Measurements from ENCODE around the gene KDM4C.
A peak's percentile ranks its signal among the peaks of the same experiment; 100 is the strongest.
"Not testable (repeated sequence)": the region's sequence is repeated elsewhere in the genome, so short reads cannot be mapped to it uniquely, and the experiment has no call there.

Gene KDM4C

DNA sequence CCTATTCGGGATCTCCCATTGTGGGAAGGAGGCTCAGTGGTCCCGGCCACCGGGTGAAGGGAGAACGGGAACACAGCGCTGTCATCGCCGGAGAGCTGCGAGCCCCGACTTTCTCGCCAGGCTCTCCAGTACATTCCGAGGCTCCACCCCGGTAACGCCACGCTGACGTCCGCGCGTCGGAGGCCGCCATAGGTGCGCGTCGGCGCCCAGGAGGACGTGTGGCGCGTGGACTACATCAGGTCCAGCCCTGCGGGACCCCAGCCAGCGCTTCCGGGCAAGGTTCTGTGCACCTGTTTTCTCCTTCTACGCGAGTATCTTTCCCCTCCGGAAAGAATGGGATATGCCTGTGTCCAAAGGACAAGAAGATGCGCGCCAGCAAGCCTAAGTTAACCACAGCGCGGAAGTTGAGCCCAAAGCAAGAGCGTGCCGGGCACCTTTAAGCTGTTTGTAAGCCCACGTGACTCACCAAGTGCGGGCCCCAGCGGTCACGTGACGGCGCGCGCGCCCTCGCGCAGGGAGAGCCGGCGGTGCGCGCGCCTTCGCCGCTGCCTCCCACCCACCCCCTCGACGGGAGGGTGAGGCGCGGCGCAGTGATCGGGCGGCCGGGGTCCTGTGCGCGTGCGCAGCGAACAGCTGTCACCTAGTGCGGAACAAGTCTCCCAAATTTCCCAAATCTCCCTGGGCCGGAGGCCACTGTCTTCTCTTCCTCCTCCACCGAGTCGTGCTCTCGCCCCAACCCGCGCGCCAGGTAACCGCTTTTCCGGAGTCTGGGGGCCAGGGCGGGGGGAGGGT lies at the start of gene KDM4C:
Gene KDM4C (plus strand): TSS at position 518 of the 792 bp plus-strand sequence. CDS start 35,016 bp downstream, outside the sequence.
- peak within 1 kb of the TSS; percentile 89 for H3K4me3 ChIP-seq (ENCODE audit: low read depth, low read length)

DNA sequence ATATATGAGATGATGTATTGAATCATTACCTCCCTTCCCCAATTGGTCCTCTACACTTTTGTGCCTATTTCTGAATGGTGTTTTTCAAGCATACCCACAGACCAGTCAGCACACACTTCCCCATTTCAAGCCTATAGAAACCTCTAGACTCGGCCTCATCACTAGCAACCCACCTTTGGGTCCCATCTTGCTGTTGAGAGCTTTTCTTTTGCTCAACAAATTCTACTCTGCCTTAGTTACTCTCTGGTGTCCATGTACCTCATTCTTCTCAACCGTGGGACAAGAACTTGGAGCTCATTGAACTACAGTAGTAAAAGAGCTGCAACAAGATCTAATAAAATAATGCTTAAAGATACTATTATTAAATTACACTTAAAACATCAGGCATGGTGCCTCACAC lies 49.0 kb upstream of the KDM4C start:
- no peak overlapping the region for H3K4me3 ChIP-seq (ENCODE audit: low read depth, low read length)

DNA sequence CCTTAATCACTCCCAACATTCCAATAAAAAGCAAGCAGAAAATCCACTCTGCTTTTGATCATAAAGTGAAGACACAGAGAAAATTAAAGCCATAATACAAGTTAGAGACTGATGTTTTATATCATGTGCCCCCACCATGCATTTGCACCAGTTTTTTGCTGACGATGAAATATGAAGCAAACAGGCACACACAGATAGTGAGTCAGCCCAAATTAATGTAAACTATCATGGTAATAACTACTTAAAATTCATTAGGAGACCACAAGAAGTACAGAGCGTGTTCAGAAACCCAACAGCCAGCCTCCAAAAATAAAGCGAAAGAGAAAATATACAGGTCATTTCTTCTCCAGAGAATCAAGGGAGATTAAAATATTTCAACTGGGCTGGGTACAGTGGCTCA lies 46.4 kb upstream of the KDM4C start:
- no peak overlapping the region for H3K4me3 ChIP-seq (ENCODE audit: low read depth, low read length)

DNA sequence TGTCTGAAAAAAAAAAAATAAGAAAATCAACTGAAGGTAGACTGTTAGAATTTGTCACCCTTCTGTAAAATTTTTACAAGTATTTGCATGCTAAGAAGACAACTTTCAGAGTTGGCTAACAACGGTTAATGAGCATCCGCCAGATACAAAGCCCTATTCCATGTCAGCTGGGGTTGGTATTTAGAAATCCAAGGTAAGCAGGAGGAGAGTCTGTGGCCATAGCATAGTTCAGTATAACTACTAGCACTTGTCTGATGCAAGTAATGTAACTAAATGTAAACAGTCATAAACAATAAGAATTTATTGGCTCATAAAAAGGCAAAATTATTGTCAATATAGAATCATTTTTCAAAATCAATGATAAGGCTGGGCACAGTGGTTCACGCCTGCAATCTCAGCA lies 45.7 kb upstream of the KDM4C start:
- no peak overlapping the region for H3K4me3 ChIP-seq (ENCODE audit: low read depth, low read length)

DNA sequence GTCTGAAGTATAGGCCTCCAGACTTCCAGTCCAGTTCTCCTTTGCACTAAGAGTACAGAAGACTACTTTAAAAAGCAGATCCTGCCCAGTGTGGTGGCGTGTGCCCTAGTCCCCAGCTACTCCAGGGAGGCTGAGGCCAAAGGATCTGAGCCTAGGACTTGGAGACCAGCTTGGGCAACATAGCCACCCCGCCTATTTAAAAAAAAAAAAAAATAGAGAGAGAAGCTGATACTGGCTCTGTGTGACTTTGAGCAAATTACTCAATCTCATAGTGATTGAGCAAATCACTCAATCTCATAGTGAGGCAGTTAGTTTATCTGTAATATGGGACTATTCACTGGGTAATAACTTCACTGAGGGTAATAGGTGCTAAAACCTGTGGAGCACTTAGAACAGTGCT lies 43.6 kb upstream of the KDM4C start:
- H3K4me3 ChIP-seq (ENCODE audit: low read depth, low read length) = no peak overlapping the region

DNA sequence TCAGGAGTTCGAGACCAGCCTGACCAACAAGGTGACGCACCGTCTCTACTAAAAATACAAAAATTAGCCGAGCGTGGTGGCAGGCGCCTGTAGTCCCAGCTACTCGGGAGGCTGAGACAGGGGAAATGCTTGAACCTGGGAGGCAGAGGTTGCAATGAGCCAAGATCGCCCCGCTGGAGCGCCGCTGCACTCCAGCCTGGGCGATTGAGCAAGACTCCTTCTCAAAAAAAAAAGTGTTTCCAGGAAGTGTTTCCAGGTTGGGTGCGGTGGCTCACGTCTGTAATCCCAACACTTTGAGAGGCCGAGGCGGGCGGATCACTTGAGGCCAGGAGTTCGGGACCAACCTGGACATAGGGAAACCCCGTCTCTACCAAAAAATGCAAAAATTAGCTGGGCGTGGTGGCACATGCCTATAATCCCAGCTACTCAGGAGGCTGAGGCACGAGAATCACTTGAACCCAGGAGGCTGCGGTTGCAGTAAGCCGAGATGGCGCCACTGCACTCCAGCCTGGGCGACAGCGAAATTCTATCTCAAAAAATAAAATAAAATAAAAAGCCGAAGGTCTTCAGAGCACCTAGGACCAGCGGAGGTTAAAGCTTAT lies 42.5 kb upstream of the KDM4C start:
- H3K4me3 ChIP-seq (ENCODE audit: low read depth, low read length) = peak overlapping the region; percentile 8

DNA sequence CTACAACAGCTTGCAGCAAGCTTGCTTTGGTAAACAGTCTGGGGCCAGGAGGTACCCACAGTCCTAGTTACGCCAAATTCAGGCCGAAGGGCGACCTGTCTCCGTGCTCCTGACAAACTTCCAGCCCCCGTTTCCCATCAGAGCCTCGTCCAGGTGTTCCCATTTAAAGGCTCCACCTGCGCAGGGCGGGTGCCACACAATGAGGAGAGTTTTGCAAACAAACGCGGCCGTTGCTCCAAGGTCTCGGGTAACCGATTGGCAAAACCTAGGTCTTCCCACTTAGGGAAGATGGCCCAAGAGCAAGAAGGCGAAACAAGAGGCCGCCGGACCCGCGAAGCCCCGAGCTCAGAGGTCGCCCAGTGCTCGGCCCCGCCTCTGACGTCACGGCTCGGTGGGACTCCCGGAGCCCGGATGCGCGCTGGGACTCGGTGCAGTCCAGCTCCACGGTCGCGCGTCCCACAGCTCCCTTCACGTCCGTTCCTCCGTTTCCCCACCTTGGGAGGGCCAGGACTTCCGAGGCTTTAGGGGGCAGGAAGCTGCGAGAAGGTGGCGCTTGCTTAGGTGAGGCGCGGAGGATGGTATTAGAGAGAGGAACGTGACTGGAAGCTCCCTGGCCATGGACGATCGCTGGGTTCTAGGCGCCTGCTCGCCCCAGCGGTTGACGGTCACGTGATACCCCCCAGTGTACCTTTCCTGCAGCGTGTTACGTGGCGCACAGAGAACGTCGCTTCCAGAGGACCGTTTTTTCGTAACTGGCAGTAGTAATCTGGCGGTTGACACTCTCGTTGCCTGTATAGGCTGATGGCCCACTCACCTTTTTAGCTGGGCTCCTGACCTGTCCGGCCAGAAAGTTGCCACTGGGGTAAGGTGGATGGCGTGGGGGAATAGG lies 41.8 kb upstream of the KDM4C start:
- H3K4me3 ChIP-seq (ENCODE audit: low read depth, low read length) = peak overlapping the region; percentile 8

DNA sequence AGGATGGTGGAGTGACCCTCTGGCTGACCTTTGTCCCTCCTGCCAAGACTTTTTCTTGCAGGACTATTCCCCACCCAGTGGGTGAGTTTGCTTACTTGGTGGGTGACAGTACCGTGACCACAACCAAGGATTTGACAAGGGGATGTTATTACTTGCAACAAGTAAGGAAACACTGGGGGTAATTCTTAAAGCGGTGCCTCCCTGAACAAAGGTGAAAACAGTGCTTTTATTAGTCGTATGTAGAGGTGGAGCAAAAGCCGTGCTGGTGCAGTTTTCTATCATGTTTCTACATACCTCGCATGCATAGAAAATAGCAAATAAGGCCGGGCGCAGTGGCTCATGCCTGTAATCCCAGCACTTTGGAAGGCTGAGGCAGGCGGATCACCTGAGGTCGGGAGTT lies 41.0 kb upstream of the KDM4C start:
- H3K4me3 ChIP-seq (ENCODE audit: low read depth, low read length) = no peak overlapping the region

DNA sequence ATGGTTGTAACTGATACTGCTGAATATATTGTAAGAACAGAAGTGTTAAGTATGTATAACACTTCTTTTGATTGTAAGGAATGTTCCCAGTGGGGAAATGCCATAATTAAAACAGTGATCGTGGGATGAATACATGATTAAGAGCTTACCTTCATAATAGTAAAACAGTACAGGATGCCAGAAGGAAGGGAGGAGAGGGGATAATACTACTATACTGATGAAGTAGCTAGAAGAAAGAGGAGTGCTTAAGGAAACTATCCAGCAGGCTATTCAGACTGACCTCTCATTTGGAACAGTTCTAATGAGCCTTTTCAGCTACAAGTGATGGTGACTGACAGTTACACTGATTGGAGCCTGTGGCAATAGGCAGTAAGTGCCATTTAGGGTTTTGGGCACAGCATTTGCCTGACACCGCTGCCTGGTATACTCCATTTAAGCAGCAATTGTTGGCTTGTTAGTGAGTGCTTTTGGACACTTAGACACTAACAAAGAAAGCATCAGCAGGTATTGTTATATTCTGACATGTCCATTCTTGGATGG lies 33.8 kb upstream of the KDM4C start:
- no peak overlapping the region for H3K4me3 ChIP-seq (ENCODE audit: low read depth, low read length)

DNA sequence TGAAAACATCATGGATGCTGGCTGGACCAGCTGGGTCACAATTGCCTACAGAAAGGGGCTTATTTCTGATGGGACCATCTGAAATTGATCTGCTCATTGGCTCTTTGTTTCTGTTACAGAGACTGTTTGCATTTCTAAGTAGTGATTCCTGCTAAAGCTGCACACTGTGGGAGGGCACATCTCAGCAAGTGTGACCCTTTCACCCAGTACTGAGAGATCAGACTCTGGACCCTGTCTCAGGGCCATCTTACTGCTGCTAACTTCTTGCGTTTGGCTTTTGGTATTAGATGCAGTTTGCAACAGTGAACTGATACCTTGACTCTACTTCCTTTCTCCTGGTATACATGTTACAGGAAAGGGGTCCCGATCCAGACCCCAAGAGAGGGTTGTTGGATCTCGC lies 24.5 kb upstream of the KDM4C start:
- no peak overlapping the region for H3K4me3 ChIP-seq (ENCODE audit: low read depth, low read length)

DNA sequence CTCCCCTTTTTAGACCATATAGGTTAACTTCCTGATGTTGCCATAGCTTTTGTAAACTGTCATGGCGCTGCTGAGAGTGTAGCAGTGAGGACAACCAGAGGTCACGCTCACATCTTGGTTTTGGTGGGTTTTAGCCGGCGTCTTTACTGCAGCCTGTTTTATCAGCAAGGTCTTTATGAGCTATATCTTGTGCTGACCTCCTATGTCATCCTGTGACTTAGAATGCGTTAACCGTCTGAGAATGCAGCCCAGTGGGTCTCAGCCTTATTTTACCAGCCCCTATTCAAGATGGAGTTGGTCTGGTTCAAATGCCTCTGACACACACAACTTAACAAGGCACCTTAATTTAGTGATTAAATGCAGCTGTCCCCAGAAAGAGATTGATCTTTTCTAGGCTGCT lies 23.9 kb upstream of the KDM4C start:
- no peak overlapping the region for H3K4me3 ChIP-seq (ENCODE audit: low read depth, low read length)

DNA sequence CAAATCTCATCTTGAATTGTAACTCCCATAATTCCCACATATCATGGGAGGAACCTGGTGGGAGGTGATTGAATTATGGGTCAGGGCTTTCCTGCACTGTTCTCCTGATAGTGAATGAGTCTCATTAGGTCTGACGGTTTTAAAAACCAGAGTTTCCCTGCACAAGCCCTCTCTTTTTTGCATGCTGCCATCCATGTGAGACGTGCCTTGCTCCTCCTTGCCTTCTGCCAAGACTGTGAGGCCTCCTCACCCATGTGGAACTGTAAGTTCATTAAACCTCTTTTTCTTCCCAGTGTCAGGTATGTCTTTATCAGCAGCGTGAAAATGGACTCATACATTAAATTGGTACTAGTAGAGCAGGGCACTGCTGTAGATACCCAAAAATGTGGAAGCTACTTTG lies 22.4 kb upstream of the KDM4C start:
- no peak overlapping the region for H3K4me3 ChIP-seq (ENCODE audit: low read depth, low read length)

DNA sequence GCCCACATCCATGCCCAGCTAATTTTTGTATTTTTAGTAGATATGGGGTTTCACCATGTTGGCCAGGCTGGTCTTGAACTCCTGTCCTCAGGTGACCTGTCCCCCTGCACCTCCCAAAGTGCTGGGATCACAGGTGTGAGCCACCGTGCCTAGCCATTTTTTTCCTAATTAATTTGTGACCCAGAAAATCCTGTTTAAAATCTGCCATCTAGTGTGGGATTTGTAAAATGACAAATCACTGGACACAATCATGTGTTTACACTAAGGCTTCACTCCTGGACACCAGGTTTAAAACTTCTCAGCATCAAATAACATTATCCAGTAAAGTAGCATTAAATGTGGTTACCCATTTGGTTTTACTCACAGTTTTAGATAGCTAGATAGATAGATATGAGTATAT lies 18.6 kb upstream of the KDM4C start:
- no peak overlapping the region for H3K4me3 ChIP-seq (ENCODE audit: low read depth, low read length)

DNA sequence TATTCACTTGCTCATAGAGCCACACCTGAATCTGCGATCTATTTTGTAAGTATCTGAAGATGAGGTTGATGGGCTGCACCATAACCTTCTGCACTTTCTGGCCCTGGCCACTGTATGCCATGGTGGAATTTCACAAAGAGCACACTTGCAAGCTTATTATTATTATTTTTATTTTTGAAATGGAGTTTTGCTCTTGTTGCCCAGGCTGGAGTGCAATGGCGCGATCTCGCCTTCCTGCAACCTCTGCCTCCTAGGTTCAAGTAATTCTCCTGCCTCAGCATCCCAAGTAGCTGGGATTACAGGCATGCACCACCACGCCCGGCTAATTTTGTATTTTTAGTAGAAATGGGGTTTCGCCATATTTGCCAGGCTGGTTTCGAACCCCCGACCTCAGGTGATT lies 8.9 kb upstream of the KDM4C start:
- not testable (repeated sequence) for H3K4me3 ChIP-seq (ENCODE audit: low read depth, low read length)

DNA sequence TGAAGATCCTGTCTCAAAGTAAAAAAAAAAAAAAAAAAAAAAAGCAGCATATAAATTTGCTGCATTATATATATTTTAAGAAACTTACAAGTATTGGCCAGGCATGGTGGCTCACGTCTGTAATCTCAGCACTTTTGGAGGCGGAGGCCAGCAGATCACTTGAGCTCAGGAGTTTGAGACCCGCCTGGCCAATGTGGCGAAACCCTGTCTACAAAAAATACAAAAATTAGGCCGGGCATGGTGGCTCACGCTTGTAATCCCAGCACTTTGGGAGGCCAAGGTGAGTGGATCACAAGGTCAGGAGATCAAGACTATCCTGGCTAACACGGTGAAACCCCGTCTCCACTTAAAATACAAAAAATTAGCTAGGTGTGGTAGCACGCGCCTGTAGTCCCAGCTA lies 2.9 kb upstream of the KDM4C start:
- H3K4me3 ChIP-seq (ENCODE audit: low read depth, low read length) = not testable (repeated sequence)

DNA sequence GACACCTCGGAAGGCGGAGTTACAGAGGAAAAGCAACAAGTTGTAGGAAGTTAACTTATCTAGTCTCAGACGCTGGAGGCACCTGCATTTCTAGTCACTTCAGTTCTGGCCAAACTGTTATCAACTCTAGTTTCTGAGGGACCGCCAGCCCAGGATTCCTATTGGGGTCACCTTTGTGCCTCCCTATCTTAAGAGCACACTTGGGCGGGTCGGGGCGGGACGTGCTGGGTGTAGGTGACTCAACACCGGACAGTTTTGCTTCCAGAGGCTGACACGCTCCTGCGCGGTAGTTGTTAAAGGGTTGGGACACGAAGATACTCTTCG lies 679 bp upstream of the KDM4C start:
- H3K4me3 ChIP-seq (ENCODE audit: low read depth, low read length) = peak overlapping the region; percentile 89

DNA sequence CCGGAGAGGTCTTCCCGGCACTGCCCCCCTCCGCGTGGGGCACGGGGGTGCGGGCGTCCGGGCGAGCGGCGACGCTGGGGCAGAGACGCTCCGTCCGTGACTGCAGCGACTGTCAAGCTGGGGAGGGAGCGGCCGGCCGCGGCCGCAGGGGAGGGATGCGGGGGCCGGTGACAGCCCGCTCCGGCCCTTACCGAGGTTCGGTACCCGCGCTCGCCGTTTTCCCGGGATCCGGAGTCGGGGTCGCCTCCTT lies 400 bp downstream of the KDM4C start:
- H3K4me3 ChIP-seq (ENCODE audit: low read depth, low read length) = peak overlapping the region; percentile 89

DNA sequence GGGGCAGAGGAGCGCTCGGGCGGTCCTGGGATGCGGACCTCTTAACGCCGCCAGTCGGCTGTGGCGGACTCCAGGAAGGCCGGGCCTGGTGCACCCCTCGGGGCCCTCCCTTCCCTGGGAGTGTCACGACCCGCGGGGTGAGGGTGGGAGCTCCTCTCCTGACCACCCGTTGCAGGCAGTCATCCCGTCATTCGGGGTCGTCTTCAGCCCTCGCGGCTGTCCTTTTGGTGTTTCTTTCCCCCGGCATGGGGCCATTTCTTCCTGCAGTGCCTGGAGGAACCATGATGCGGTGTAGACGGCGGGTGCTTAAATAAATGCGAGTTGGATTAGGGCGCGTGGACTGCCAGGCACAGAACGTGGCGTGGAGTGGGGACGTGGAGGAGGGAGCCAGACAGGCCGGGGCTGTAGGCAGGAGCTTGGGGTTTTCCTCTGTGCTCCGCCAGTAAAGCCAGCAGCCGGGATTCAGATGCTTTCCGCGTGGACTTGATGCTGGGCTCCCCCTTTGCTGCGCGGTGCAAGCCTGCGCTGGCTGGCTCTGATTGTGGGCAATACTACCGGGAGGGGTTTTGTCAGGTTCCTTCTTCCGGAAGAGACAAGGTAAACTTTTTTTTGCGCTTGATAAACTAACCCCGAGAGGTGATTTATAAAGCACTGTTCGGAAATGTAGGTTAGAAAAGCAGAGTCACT lies 868 bp downstream of the KDM4C start:
- peak overlapping the region; percentile 89 for H3K4me3 ChIP-seq (ENCODE audit: low read depth, low read length)

DNA sequence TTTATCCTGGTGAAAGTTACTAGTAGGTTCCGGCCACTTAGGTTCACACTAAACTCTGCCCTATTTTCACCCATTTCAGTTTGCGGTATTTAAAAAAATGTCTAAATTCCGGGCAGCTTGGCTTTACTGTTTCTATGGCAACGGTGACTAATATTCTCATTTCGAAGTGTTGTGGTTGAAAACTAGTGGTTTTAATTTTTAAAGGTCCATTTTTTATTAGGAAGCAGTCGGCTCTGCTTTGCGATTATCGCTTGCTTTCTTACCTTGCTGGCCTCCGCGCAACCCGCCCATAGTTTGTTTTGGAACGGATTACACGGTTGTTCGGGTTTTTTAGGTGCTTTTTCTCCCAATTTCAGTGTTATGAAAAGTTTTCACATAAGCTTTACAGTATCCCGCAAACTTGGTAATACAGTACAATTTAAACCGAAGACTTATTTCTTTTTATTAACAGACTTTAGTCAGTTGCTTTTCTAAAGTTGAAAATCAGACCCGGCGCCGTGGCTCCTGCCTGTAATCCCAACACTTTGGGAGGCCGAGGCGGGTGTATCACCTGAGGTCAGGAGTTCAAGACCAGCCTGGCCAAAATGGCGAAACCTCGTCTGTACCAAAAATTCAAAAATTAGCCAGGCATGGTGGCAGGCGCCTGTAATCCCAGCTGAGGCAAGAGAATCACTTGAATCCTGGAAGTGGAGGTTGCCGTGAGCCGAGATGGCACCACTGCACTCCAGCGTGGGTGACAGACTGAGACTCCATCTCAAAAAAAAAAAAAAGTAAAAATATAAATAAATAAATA lies 1.6 kb downstream of the KDM4C start:
- peak overlapping the region; percentile 89 for H3K4me3 ChIP-seq (ENCODE audit: low read depth, low read length)

DNA sequence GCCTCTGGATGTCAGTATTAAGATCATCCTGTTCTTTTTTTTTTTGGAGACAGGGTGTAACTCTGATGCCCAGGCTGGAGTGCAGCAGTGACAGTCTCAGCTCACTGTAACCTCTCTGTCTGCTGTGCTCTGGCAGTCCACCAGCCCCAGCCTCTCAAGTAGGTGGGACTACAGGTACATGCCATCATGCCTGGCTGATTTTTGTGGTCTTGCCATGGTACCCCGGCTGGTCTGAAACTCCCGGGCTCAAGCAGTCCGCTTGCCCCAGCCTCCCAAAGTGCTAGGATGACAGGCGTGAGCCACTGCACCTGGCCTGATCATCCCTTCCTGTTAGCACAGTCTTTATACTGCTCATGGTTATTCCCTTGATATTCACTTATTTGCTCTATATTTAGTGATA lies 3.5 kb downstream of the KDM4C start:
- H3K4me3 ChIP-seq (ENCODE audit: low read depth, low read length) = no peak overlapping the region

DNA sequence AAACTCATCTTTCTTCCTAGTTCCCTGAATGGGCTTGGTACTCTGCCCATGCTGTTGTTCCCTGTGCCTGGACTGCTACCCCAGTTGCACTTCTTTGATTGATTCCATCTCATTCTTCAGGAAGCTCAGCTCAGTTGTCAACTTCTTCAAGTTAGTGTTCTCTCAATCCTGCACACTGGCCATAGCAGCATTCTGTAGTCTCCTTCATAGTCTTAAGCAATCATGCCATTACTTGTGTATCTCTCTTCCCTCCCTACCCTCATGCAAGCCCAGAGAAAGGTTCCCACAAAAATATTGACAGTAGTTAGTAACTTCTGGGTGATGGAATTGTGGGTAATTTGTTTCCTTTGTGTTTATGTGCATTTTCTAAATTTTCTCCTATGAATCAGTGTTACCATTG lies 5.5 kb downstream of the KDM4C start:
- H3K4me3 ChIP-seq (ENCODE audit: low read depth, low read length) = no peak overlapping the region

All from iPS-11a (cell line).